Activated T-cell treated with anti-CD3 and anti-CD28 coated beads, Interleukin-2, amount 50 U/mL, for 24 hours (primary cell): Measurements from ENCODE around the gene TENT5C.

Experiments
- DNase-seq: peaks from one replicate; pipeline ENCODE4 v3.0.0-alpha.2; 2020
- H3K27ac Mint-ChIP-seq: 2 replicates; pipeline ENCODE4 v1.8.0; 2020; ENCODE audit warnings: mild to moderate bottlenecking, mixed read lengths
- H3K27me3 Mint-ChIP-seq: 2 replicates; pipeline ENCODE4 v1.8.0; 2020; ENCODE audit warnings: mixed read lengths
- H3K36me3 Mint-ChIP-seq: 2 replicates; pipeline ENCODE4 v1.8.0; 2020; ENCODE audit warnings: low read depth, mixed read lengths
- H3K4me1 Mint-ChIP-seq: 2 replicates; pipeline ENCODE4 v1.8.0; 2020; ENCODE audit warnings: low read depth, mixed read lengths
- H3K4me3 Mint-ChIP-seq: 2 replicates; pipeline ENCODE4 v1.8.0; 2020; ENCODE audit warnings: mild to moderate bottlenecking, moderate library complexity, mixed read lengths
- H3K9me3 Mint-ChIP-seq: 2 replicates; pipeline ENCODE4 v1.8.0; 2020; ENCODE audit warnings: mixed read lengths

The TENT5C gene

DNA sequence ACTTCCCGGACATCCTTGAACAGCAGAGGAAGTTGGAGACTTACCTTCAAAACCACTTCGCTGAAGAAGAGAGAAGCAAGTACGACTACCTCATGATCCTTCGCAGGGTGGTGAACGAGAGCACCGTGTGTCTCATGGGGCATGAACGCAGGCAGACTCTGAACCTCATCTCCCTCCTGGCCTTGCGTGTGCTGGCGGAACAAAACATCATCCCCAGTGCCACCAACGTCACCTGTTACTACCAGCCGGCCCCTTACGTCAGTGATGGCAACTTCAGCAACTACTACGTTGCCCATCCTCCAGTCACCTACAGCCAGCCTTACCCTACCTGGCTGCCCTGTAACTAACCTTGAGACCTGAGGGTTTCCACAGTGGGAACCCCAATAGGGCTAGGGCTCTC is 17.9 kb downstream of the TENT5C start:
- DNase-seq: no peak
- Mint-ChIP-seq H3K4me3 (no peak overlapping the region), H3K27me3 (no peaks in the 10 kb centered on the region), H3K27ac (no peak overlapping the region), H3K36me3 (peaks cover 42% of the 10 kb centered on the region), H3K4me1 (peaks cover 21% of the 10 kb centered on the region), H3K9me3 (no peaks in the 10 kb centered on the region)

DNA sequence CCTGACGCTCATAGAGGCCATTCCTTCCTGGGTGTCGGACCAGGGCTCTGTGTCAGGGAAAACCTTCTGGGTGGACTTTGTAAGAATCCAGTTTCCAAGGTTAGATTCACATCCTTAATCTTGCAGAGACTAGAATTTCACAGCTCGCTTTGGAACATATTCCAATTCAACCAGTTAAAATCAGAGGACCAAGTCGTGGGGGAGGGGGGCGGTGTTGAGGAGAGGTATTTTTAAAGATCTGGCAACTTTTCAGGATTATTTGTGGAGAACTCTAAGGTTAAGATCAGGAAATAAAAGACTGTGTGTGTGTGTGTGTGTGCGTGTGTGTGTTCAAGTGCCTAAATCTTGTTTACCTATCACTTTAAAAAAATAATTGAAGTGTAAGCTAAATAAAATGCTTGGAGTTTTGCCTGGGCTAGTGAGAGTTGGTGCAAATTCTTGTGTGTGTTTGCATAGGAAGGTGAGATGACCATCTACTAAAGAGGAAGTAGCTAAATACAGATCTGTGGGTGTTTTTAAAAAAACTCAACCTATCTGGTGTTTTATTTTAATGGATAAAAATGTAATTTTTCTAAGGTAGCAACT is 21.8 kb downstream of the TENT5C start:
- no peaks in the 10 kb centered on the region for H3K27me3 Mint-ChIP-seq
- no peaks in the 10 kb centered on the region for H3K9me3 Mint-ChIP-seq
- DNase-seq: no peak
- peaks cover 32% of the 10 kb centered on the region for H3K36me3 Mint-ChIP-seq
- no peak overlapping the region for H3K27ac Mint-ChIP-seq
- H3K4me3 Mint-ChIP-seq: no peak overlapping the region
- H3K4me1 Mint-ChIP-seq: peaks cover 7% of the 10 kb centered on the region

DNA sequence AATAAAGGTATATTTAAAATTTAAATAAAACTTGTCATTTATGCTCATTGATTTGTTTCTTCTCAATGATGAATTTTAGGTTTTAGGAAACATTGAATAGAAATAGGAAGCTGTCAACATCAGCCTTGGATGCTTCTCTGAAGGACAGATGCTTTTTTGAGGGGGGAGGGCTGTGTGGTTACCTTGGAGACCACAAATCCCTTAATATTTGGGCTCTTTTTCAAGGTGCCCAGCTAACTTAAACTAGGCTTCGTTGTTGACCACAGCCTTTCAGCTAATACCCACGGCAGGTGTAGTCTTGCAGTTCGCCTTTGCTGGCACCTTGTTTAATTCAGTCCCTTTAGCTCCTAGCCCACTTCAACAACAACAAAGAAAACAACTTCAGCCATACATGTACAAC is 22.5 kb downstream of the TENT5C start:
- Mint-ChIP-seq H3K4me1 (peaks cover 8% of the 10 kb centered on the region), H3K36me3 (peaks cover 25% of the 10 kb centered on the region), H3K27me3 (no peaks in the 10 kb centered on the region), H3K27ac (no peak overlapping the region), H3K4me3 (no peak overlapping the region), H3K9me3 (no peaks in the 10 kb centered on the region)
- DNase-seq: no peak

DNA sequence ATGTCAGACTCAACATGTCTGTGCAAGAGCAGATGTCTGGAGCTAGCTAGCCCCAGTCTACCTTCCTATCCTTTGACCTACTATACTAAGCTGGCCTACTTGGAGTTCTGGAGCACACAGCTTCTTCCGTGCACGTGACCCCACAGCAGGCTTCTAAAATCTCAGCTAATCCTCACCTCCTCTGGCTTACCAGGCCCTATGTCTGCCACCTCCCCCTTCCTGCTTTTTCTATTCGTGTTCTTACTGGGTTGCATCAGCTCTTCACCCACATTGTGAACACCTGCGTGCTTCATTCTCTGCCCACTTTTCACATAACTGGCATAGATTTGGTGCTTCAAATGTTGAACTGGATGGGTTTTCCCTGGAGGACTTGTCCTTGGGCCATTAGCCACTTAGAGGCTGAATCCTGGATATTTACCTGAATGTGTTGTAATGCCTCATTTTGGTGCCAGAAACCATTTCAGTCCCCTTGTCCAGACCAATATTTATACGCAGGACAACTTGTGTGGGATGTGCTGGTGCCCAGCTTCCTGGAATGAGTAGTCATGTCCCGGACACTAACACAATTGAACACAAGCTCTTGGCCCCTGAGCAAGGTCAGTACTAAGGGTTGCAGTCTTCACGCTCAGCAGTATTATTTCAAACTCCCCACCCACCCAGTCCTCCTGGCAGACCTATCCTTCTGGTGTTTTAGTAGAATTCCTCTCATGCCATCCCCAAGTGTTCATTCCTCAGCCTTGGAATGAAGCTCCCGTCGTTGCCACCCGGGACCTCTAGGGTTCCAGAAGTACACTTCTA is 24.0 kb downstream of the TENT5C start:
- peaks cover 2% of the 10 kb centered on the region for H3K27me3 Mint-ChIP-seq
- H3K36me3 Mint-ChIP-seq: peaks cover 10% of the 10 kb centered on the region
- no peak for DNase-seq
- H3K4me3 Mint-ChIP-seq: no peak overlapping the region
- peaks cover 8% of the 10 kb centered on the region for H3K4me1 Mint-ChIP-seq
- H3K27ac Mint-ChIP-seq: no peak overlapping the region
- no peaks in the 10 kb centered on the region for H3K9me3 Mint-ChIP-seq

DNA sequence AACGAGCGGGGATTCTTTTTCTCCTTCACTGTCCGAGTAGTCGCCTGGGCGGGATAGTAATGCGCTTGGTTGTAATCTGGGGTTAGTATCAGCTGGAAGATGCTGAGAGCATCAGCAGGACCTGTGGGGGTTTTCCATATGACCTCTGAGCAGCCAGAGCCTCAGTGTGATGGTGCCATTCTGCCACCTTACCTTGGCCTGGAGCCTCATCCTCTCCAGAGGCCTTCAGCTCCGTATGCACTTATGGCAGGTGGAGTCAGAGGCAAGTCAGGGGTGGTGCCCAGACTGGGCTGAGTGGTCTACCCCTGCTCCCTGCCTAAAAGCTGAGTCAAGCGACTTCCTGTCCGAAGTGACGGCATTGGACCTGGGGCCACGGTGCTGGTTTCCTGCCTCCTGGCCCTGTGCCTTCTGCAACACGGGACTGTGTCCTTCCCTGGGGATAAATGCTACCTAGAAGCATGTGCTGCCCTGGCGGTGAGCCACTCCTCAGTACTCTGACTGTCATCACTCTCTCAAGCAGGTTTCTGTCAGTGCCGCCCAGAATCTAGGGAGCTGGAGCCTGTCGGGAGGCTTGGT is 24.7 kb downstream of the TENT5C start:
- Mint-ChIP-seq H3K27me3 (peaks cover 3% of the 10 kb centered on the region), H3K4me1 (peaks cover 8% of the 10 kb centered on the region), H3K9me3 (no peaks in the 10 kb centered on the region), H3K4me3 (no peak overlapping the region), H3K27ac (no peak overlapping the region), H3K36me3 (peaks cover 5% of the 10 kb centered on the region)
- no peak for DNase-seq

DNA sequence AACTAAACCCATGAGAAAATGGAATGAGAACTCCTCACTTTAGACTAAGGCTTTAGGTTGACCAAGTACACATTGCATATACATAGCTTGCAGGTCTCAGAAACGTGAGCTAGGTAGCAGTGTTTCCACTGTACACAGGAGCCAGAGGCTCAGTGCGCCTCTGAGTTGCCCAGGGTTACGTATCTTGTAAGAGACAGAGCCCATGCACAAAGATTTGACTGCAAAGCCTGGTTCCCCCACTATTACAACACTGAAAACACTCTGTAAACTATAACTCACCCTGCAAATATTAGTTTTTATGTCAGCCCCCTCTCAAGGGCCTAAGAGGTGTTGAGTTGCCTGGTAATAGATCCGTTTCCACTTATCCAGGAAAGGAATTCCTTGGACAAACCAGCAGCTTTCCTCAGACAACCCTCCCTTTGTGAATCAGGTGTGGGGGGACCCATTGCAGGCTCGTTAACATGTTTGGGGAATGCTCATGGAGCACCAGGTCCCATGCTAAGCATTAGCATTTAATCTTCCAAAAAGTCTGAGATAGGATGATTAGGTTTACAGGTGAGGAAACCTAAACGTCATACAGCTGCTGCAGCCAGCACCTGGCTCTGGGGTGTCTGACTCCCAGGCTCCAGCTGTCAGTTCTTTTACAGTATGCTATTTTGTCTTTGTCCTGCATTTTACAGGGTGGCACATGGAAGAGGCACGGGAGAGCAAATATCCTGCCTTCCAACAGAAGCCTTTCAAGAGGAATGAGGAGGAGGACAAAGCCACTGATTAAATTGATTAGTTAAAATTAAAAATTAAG is 25.7 kb downstream of the TENT5C start:
- H3K27me3 Mint-ChIP-seq: peaks cover 6% of the 10 kb centered on the region
- no peaks in the 10 kb centered on the region for H3K9me3 Mint-ChIP-seq
- no peak overlapping the region for H3K27ac Mint-ChIP-seq
- no peaks in the 10 kb centered on the region for H3K36me3 Mint-ChIP-seq
- H3K4me3 Mint-ChIP-seq: no peak overlapping the region
- DNase-seq: no peak
- peaks cover 11% of the 10 kb centered on the region for H3K4me1 Mint-ChIP-seq

DNA sequence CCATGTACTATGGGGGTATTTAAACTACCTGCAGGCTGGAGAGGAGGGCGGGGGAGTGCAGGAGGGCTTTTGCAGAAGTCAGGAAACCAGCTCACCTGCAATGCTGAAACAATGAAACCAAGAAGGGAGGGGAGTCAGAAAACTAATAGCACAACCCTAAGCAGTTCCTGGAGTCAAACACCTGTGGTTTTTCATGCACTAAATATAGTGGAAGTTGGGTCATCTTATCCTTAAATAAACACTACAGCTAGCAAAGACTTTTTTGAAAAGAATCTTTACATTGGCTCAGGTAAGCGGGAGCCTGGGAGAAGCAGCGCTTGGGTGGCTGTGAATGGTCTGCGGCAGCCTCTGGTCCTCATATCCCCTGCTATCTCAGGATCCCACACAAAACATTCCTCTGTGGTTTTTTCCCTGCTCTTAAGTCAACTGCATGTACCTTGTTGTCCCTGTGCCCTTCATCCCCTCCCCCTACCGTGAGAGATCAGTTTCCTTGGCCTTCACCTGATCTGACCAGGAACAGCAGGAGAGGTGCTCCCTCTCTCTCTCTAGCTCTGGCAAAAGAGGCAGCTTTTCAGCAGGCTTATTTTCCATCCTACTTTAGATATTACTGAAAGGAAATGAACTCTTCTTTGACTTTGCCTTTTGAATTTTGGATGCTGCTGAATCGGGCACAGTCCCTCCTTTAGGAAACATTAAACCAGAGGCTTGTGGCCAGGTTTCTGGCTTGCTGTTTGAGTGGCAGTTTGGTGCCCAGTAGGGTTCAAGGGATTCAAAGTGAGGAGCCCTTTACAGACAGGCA is 26.6 kb downstream of the TENT5C start:
- peaks cover 14% of the 10 kb centered on the region for H3K4me1 Mint-ChIP-seq
- H3K4me3 Mint-ChIP-seq: no peak overlapping the region
- H3K36me3 Mint-ChIP-seq: no peaks in the 10 kb centered on the region
- H3K27me3 Mint-ChIP-seq: peaks cover 10% of the 10 kb centered on the region
- no peak for DNase-seq
- no peaks in the 10 kb centered on the region for H3K9me3 Mint-ChIP-seq
- H3K27ac Mint-ChIP-seq: no peak overlapping the region

DNA sequence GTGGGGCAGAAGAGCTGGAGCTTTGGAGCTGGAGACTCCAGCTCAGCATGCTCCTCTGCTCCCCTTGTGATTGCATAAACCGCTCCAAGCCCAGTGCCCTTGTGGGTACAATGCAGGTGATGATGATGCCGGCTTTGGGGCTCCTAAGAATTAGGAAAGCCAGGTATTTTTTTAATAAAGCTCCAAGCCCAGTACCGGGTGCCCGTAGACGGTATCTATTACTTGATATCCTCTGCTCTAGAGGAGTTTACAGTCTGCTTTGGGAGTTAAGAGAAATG is 27.2 kb downstream of the TENT5C start:
- Mint-ChIP-seq H3K4me1 (peaks cover 14% of the 10 kb centered on the region), H3K4me3 (no peak overlapping the region), H3K27ac (no peak overlapping the region), H3K36me3 (no peaks in the 10 kb centered on the region), H3K27me3 (peaks cover 12% of the 10 kb centered on the region), H3K9me3 (no peaks in the 10 kb centered on the region)
- no peak for DNase-seq

DNA sequence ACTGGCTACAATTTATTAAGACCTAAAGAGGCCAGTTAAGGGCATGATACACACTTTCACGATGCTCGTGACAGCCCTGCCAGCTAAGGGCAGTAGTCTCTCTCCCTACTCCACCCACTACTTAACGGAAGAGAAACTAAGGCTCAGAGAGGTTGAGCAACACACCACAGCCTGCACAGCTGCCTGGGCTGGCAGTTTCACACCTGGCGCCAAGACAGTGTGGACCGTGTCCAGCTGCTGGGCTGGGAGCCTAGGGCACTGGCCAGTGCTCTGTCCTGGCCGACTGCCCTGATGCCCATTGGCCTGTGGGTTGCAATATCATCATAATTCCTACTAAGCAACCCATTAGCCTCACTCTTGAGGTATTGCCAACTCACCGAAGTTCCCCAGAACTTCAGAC is 27.6 kb downstream of the TENT5C start:
- H3K27me3 Mint-ChIP-seq: peaks cover 12% of the 10 kb centered on the region
- H3K9me3 Mint-ChIP-seq: no peaks in the 10 kb centered on the region
- H3K36me3 Mint-ChIP-seq: no peaks in the 10 kb centered on the region
- H3K4me1 Mint-ChIP-seq: peaks cover 14% of the 10 kb centered on the region
- no peak for DNase-seq
- H3K4me3 Mint-ChIP-seq: no peak overlapping the region
- no peak overlapping the region for H3K27ac Mint-ChIP-seq

DNA sequence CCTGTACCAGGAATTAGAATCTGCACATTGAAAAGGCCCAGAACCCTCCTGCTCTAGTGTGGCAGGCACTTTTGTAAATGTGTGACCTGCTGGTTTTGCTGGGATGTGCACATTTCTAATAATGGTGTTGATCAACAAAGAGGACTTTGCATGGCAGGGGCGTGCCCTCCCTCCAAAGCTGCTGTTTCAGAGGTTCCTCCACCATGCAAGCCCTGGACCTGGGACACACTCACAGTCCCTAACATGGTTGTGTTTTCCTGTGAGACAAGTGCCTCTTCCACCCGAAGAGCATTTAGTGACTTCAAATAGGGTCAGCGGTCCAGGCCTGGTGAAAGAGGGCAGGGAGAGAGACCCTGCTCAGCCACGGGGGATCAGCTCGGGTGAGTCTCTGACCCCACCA is 28.1 kb downstream of the TENT5C start:
- peaks cover 14% of the 10 kb centered on the region for H3K4me1 Mint-ChIP-seq
- peaks cover 16% of the 10 kb centered on the region for H3K27me3 Mint-ChIP-seq
- H3K27ac Mint-ChIP-seq: no peak overlapping the region
- no peak for DNase-seq
- H3K9me3 Mint-ChIP-seq: no peaks in the 10 kb centered on the region
- H3K4me3 Mint-ChIP-seq: no peak overlapping the region
- H3K36me3 Mint-ChIP-seq: no peaks in the 10 kb centered on the region

DNA sequence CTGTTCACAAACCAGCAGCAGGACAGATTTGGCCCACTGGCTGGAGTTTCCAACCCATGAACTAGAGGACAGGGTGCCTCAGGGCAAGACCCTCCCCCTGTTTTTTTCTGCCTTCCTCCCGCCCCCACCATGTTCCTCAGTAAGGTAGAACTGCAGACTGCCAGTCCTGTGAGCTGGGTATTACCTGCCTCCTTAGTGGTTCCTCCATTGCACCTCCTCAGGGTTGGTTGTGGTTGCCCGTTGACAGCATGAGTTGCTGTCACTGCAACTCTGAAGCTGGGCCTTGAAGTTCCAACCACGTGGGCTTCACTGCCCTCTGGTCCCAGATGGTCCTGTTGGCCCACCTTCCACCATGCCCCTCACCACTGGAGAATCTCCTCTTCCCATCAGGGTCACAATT is 28.8 kb downstream of the TENT5C start:
- peaks cover 14% of the 10 kb centered on the region for H3K4me1 Mint-ChIP-seq
- H3K4me3 Mint-ChIP-seq: no peak overlapping the region
- no peak overlapping the region for H3K27ac Mint-ChIP-seq
- peaks cover 16% of the 10 kb centered on the region for H3K27me3 Mint-ChIP-seq
- H3K9me3 Mint-ChIP-seq: no peaks in the 10 kb centered on the region
- no peaks in the 10 kb centered on the region for H3K36me3 Mint-ChIP-seq
- no peak for DNase-seq

DNA sequence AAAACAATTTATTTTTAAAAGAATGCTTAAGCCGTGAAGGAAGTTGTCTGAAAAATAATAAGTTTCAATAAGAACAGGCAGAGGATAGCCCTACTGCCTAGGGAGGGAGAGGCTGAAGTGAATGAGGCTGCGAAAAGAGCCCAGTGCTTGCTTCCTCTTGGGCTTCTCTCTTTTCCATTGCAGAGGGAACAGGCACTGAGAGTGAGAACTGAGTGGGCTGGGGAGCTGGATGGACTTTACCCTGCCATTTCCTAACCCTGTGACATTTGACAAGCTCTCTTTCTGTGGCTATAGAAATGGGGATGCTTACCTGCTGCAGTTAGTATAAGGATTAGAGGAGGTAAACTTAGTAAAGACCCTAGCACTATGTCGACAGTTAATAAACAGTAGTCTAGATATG is 30.0 kb downstream of the TENT5C start:
- H3K27ac Mint-ChIP-seq: no peak overlapping the region
- DNase-seq: no peak
- H3K36me3 Mint-ChIP-seq: no peaks in the 10 kb centered on the region
- peaks cover 21% of the 10 kb centered on the region for H3K27me3 Mint-ChIP-seq
- no peak overlapping the region for H3K4me3 Mint-ChIP-seq
- H3K9me3 Mint-ChIP-seq: no peaks in the 10 kb centered on the region
- peaks cover 14% of the 10 kb centered on the region for H3K4me1 Mint-ChIP-seq

DNA sequence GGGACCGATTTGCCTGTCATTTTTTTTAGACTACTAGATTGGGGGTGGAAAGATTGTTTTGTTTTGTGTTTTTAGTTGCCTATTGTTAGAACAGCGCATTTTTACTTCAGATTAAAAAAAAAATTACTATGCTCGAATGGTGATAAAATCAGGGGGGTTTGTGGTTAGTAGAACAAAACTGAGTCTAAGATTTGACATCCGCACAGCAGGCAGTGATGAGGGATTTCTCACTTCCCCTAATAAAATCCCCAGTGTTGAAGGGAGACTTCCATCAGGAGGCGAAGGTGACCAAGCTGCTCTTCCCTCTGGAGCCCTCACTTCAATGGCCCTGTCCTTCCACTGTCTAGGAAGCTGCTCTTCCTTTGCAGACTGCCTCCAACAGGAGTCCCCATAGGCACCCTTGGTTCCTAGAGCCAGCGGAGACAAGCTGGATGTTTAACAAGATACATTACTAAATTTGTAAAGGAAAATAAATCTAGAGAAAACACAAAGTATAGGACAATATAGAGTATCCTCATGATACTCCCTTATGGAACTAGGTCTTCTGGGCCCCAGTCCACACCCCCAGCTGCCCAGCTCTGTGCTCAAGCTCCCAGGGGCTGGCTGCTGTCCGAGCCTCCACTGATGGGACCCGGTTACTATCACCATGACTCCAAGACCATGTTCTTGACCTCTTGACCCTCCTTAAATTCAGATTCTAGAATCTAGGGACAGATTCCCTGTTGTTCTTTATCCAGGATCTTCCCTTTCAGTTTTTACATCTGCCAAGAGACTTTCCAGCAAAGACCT is 31.0 kb downstream of the TENT5C start:
- Mint-ChIP-seq H3K9me3 (no peaks in the 10 kb centered on the region), H3K4me3 (no peak overlapping the region), H3K27me3 (peaks cover 21% of the 10 kb centered on the region), H3K36me3 (no peaks in the 10 kb centered on the region), H3K4me1 (peaks cover 14% of the 10 kb centered on the region), H3K27ac (no peak overlapping the region)
- no peak for DNase-seq

DNA sequence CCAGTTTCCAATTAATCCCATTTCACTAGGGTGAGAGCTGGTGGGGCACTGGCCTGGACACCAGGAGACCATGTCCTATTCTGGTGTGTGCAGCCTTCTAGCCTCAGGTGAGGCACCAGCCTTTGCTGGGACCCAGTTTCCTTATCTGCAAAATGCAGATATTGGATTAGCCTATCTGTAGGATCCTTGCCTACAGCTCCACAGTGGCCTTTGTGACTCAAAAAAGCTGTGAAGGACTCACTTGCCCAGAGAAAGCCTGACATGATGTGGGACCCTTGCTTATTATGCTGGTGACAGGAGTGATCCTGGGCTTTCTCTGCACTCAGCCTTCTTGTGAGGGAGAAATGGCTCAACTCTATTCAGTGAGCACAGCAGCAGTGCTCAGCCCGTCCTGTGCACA is 32.3 kb downstream of the TENT5C start:
- no peak overlapping the region for H3K4me3 Mint-ChIP-seq
- no peak for DNase-seq
- H3K4me1 Mint-ChIP-seq: peaks cover 6% of the 10 kb centered on the region
- H3K27me3 Mint-ChIP-seq: peaks cover 21% of the 10 kb centered on the region
- no peaks in the 10 kb centered on the region for H3K36me3 Mint-ChIP-seq
- no peaks in the 10 kb centered on the region for H3K9me3 Mint-ChIP-seq
- H3K27ac Mint-ChIP-seq: no peak overlapping the region
